Stimulated activated naive CD8-positive, alpha-beta T cell treated with anti-CD3 and anti-CD28 coated beads, Interleukin-15, Interleukin-2, amounts not matched to agents 100 ng/mL and 50 ng/mL, for 24 hours (primary cell): ENCODE measurements around the gene DMPK.

Experiments
- H3K27ac Mint-ChIP-seq: one replicate; pipeline ENCODE4 v1.8.0; 2021; ENCODE audit warnings: mild to moderate bottlenecking, mixed read lengths
- H3K27me3 Mint-ChIP-seq: one replicate; pipeline ENCODE4 v1.8.0; 2021; ENCODE audit warnings: mixed read lengths
- H3K36me3 Mint-ChIP-seq: one replicate; pipeline ENCODE4 v1.8.0; 2021; ENCODE audit warnings: low read depth, mixed read lengths
- H3K4me1 Mint-ChIP-seq: one replicate; pipeline ENCODE4 v1.8.0; 2021; ENCODE audit warnings: low read depth, mixed read lengths
- H3K4me3 Mint-ChIP-seq: one replicate; pipeline ENCODE4 v1.8.0; 2021; ENCODE audit warnings: mild to moderate bottlenecking, mixed read lengths
- H3K9me3 Mint-ChIP-seq: one replicate; pipeline ENCODE4 v1.8.0; 2021; ENCODE audit warnings: mixed read lengths

DMPK gene

DNA sequence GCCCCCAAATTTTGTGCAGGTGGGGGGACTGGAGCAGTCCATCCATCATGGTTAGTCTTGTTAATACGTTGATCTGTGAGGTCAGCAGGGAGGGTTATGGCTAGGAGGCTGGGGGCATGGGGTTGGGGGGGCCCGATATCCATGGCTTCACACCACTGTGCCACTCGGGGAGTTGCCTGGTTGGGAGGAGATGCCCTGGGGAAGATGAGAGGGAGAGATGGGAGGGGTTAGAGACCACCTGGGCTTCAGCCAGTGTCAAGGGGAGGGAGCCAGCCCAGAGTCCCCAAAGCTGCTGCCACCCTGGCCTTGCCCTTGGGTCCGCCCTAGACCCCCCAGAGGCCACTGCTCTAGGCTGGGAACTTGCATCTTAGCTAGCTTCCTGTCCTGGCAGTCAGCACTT lies 1.8 kb upstream of the DMPK start:
- Mint-ChIP-seq H3K9me3 (no peaks in the 10 kb centered on the region), H3K4me3 (no peak overlapping the region), H3K27ac (no peak overlapping the region), H3K4me1 (peaks cover 11% of the 10 kb centered on the region), H3K27me3 (peaks cover 13% of the 10 kb centered on the region), H3K36me3 (peaks cover 37% of the 10 kb centered on the region)

GRCh38 chr19:45782820-45783785 lies 813 bp upstream of the DMPK start:
- no peak overlapping the region for H3K27ac Mint-ChIP-seq
- H3K4me1 Mint-ChIP-seq = peaks cover 20% of the 10 kb centered on the region
- peaks cover 14% of the 10 kb centered on the region for H3K27me3 Mint-ChIP-seq
- no peaks in the 10 kb centered on the region for H3K9me3 Mint-ChIP-seq
- H3K36me3 Mint-ChIP-seq = peaks cover 29% of the 10 kb centered on the region
- no peak overlapping the region for H3K4me3 Mint-ChIP-seq

GRCh38 chr19:45781214-45782161 lies 802 bp downstream of the DMPK start:
- Mint-ChIP-seq H3K4me3 (no peak overlapping the region), H3K27me3 (peaks cover 14% of the 10 kb centered on the region), H3K27ac (no peak overlapping the region), H3K9me3 (no peaks in the 10 kb centered on the region), H3K4me1 (peaks cover 20% of the 10 kb centered on the region), H3K36me3 (peaks cover 26% of the 10 kb centered on the region)

DNA sequence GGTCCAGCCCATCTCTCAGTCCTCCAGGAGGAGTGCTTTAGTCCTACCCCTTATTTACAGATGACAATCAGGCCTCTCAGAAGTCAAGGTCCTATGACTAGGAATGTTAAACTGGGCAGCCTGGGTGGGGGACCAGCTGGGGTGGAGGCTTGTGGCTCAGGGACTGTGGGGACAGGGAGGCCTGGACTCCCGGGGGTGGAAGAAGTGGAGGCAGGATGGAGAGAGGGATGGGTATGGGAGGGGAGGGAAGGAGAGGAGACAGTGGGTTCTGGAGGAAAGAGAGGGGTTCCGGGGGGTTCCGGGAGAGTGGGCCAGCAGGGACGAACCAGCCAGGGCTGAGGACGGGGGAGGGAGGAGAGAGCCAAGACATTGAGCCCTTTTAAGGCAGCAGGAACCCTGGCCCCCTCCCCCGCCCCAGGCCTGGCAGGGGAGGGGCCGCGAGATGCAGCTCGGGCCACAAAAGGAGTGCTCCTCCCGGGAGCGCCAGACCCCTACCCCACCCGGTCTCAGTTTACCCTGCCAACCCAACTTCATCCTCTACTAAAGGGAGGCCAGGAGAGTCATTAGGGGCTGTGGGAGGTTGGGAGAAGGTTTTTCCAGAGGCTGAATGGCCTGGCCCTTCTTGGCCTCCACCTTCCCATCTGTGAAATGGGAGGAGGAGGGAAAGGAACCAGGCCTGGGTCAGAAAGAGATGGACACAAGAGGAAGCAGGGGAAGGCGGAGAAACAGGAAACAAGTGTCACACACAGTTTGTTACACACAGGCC lies 1.7 kb downstream of the DMPK start:
- Mint-ChIP-seq H3K4me1 (peaks cover 20% of the 10 kb centered on the region), H3K4me3 (no peak overlapping the region), H3K27ac (peak overlapping the region; percentile 45), H3K9me3 (no peaks in the 10 kb centered on the region), H3K27me3 (peaks cover 14% of the 10 kb centered on the region), H3K36me3 (peaks cover 23% of the 10 kb centered on the region)

DNA sequence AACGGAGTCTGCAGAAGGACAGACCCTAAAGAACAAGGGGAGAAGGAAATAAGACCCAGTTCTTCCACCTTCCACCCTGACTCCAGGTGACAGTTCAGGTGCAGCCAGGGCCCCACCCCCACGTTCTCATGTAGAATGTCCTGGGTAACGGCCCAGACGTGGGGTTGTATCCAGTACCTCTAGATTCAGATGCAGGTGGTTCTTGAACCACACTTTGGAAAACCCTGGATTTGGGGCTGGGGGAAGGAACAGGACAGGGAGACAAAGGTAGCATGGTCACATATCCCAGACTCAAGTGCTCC lies 2.2 kb downstream of the DMPK start:
- H3K36me3 Mint-ChIP-seq = peaks cover 20% of the 10 kb centered on the region
- H3K27ac Mint-ChIP-seq = no peak overlapping the region
- H3K27me3 Mint-ChIP-seq = peaks cover 14% of the 10 kb centered on the region
- H3K4me3 Mint-ChIP-seq = no peak overlapping the region
- peaks cover 20% of the 10 kb centered on the region for H3K4me1 Mint-ChIP-seq
- H3K9me3 Mint-ChIP-seq = no peaks in the 10 kb centered on the region

- H3K36me3 Mint-ChIP-seq = peaks cover 19% of the 10 kb centered on the region
- H3K4me1 Mint-ChIP-seq = peaks cover 20% of the 10 kb centered on the region
- H3K4me3 Mint-ChIP-seq = peak overlapping the region; percentile 73
- H3K9me3 Mint-ChIP-seq = no peaks in the 10 kb centered on the region
- peaks cover 14% of the 10 kb centered on the region for H3K27me3 Mint-ChIP-seq
- H3K27ac Mint-ChIP-seq = no peak overlapping the region
Observed at GRCh38 chr19:45779231-45780145, 2.8 kb downstream of the DMPK start.

DNA sequence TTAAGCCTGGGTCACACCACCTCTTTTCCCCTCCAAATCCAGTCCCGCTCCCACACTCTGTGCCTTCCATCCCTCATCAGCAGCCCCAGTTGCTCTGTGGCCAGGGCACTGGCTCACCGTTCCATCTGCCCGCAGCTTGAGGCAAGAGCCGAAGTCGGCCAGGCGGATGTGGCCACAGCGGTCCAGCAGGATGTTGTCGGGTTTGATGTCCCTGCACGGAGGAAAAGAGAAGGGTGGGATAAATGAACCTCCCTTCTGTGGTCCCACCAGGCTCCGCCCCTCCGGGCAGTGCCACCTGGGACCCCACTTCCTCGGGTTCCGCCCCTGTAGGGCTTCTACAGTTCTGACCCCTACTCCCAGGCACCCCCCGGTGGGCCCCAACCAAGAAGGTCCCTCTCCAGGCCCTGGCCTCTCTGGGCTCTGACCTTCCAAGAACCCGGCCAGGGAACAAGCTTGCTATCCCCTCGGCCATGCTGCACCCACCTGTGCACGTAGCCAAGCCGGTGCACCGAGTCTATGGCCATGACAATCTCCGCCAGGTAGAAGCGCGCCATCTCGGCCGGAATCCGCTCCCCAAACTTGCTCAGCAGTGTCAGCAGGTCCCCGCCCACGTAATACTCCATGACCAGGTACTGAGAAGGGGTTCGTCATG lies 4.2 kb downstream of the DMPK start:
- no peak overlapping the region for H3K27ac Mint-ChIP-seq
- H3K36me3 Mint-ChIP-seq = peaks cover 19% of the 10 kb centered on the region
- peaks cover 20% of the 10 kb centered on the region for H3K4me1 Mint-ChIP-seq
- H3K27me3 Mint-ChIP-seq = peaks cover 14% of the 10 kb centered on the region
- no peaks in the 10 kb centered on the region for H3K9me3 Mint-ChIP-seq
- H3K4me3 Mint-ChIP-seq = no peak overlapping the region

DNA sequence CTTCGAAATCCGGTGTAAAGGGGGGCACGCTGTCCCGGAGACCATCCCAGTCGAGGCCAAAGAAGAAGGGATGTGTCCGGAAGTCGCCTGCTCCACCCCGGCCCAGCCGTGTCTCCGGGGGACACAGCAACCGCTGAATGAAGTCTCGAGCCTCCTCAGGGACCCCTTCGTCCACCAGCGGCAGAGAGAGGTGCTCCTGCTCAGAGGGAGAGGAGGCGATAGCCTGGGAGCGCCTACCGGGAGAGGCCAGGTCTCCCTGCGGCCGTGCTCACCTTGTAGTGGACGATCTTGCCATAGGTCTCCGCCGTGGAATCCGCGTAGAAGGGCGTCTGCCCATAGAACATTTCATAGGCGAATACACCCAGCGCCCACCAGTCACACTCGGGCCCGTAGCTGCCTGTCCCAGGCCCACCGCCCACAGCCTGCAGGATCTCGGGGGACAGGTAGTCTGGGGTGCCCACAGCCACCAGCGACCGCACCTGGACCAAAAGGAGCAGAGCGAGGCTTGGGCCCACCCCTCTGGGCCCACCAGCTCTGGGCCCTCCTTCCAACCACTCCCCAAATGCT lies 4.8 kb downstream of the DMPK start:
- Mint-ChIP-seq H3K27me3 (peaks cover 14% of the 10 kb centered on the region), H3K4me1 (peaks cover 20% of the 10 kb centered on the region), H3K9me3 (no peaks in the 10 kb centered on the region), H3K4me3 (no peak overlapping the region), H3K36me3 (peaks cover 19% of the 10 kb centered on the region), H3K27ac (no peak overlapping the region)

DNA sequence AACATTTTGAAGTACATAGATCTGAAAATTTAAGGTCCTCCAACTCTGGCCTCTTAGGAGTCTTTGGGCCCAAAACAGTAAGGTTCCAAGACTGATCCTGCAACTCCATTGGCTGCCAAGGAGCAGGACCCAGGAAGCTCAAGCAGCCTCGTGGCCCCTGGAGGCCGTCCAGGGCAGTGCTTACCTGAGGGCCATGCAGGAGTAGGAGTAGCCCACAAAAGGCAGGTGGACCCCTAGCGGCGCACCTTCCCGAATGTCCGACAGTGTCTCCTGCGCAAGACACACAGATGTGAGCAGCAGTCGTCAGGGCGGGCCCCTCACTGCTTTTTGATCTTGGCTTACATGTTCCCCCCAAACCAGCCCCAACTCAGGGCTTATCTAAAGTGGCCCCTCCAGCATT lies 7.5 kb downstream of the DMPK start:
- peaks cover 21% of the 10 kb centered on the region for H3K4me1 Mint-ChIP-seq
- H3K36me3 Mint-ChIP-seq = peaks cover 19% of the 10 kb centered on the region
- H3K4me3 Mint-ChIP-seq = no peak overlapping the region
- H3K27ac Mint-ChIP-seq = no peak overlapping the region
- H3K27me3 Mint-ChIP-seq = peaks cover 14% of the 10 kb centered on the region
- no peaks in the 10 kb centered on the region for H3K9me3 Mint-ChIP-seq

DNA sequence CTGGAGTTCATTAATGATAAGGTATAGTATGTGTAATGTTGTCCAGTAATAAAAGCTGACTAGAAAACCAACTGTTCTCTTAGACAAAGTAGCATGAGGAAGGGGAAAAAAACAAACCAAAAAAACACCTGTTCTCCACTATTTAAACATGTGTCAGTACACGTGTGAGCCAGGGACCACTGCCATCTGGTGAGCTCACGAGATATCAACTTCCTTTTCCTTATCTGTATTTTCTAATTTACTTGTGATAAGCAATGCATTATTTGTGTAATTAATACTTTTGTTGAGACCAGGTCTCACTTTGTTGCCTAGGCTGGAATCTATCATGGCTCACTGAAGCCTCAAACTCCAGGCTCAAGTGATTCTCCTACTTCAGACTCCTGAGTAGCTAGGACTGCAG lies 8.9 kb downstream of the DMPK start:
- H3K9me3 Mint-ChIP-seq = no peaks in the 10 kb centered on the region
- H3K27me3 Mint-ChIP-seq = peaks cover 5% of the 10 kb centered on the region
- no peak overlapping the region for H3K27ac Mint-ChIP-seq

DNA sequence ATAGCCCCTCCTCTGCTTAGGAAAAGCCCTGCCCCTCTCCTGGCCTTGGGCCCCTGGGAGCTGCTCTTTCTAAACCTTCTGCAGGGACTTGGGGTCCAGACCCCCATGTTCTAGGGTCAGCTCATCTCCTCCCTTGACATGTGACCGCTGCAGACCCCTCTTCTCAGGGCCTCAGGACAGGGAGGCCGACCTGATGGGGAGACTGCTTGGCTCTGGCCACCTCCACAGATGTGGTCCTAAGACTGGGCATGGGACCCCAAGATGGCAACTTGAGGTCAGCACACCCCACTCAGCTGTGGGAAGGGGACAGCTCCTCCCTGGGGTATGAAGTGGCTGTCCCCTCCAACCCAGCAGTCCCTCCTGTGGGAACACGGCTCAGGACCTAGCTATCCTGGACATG lies 9.4 kb downstream of the DMPK start:
- Mint-ChIP-seq H3K4me1 (peaks cover 14% of the 10 kb centered on the region), H3K27me3 (peaks cover 5% of the 10 kb centered on the region), H3K4me3 (no peak overlapping the region), H3K27ac (no peak overlapping the region), H3K9me3 (no peaks in the 10 kb centered on the region), H3K36me3 (peaks cover 13% of the 10 kb centered on the region)

More for the DNA sequence above, 8.9 kb downstream of the DMPK start:
- peaks cover 14% of the 10 kb centered on the region for H3K36me3 Mint-ChIP-seq
- H3K4me1 Mint-ChIP-seq = peaks cover 14% of the 10 kb centered on the region
- no peak overlapping the region for H3K4me3 Mint-ChIP-seq

DNA sequence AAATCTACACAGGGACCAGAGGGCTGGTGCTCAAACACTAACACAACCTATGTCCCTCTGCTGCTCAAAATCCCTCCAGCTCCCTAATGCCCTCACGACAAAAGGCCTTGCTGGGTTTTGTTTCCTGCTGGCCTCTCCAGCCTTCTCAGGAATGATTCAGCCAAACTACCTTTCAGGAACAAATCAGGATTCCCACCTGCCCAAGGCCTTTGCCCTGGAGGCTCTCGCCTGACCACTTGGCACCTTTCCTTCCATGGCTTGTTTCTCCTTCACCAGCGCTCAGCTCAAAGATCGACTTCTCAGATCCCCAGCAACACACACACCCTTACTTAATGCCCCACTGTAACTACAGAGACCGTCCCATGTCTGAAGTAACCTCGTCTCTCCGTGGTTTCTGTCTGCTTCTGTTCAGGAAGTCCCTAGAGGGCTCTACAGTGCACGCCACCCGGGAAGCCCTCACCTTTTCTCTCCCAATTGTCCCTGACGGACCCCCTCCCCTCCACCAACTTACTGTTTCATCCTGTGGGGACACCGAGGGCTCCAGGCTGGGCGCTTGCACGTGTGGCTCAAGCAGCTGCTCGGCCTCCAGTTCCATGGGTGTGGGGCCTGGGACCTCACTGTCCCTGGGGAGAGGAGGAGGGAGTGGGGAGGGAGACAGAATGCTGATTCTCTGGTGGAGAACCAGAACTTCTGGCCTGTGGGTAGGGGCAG lies 10.0 kb downstream of the DMPK start:
- no peak overlapping the region for H3K27ac Mint-ChIP-seq
- peaks cover 15% of the 10 kb centered on the region for H3K4me1 Mint-ChIP-seq
- no peak overlapping the region for H3K4me3 Mint-ChIP-seq
- H3K36me3 Mint-ChIP-seq = peaks cover 8% of the 10 kb centered on the region
- peaks cover 5% of the 10 kb centered on the region for H3K27me3 Mint-ChIP-seq
- H3K9me3 Mint-ChIP-seq = no peaks in the 10 kb centered on the region
